ENCODE measurements around the gene NGDN. TPM values are rescaled to one million over a fixed set of nuclear protein-coding genes. Genes with fewer than 3 reads are reported as not detected.

Gene NGDN
- total RNA-seq, 3 donors from 2014 or later (not counting 1 experiment from before 2014, with no cell fraction given) = 110 to 136 (median 126) TPM

DNA sequence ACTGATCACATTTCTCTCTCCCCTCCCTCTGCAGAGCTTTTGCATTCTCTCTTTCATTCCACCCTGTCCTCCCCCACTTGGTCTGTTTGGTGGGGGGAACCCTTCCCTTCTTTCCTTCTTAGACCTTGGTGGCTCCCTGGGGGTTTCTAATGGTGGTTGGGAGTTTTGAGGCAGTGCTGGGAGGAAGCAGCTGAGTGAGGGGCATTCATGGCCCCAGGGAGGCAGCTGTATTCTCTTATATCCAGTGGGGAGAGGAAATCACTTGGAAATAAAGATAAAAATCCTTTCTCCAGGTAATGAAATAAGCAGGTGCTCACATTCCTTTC is 13.3 kb downstream of the NGDN start:
- intact Hi-C loops (cut with micrococcal nuclease) = no loop called here
- Mint-ChIP-seq H3K36me3 (no peaks in the 10 kb centered on the region), H3K27ac (no peak overlapping the region)

DNA sequence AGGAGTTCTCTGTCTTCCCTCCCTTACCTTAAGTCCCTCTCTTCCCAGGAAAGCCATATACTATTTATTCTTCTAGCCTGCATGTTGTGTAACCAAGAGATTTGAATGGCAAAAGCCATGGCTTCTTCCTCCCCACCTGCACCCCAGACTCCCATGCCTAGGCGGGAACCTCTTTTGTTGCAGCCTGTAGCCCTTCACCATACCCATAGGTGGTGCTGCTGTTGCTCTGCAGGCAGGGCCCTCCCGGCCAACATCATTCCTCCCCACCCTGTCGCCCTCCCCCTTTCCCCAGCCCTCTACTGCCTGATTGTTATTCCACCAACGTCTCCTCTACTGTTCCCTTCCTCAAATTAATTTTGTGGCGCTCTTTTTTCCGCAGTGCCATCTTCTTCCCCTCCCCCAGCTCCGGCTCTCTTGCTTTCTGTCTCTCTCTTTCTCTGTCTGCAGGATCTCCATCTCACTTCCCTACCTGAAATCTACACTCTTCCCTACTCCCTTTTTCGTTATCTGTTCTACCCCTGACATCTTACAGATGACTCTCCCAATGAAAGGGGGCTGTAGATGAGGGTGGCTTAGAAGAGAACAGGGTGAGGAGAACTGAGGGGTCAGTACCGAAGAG is 13.8 kb downstream of the NGDN start:
- peaks cover 10 to 11% of the 10 kb centered on the region in 2 donors for H3K4me1 Mint-ChIP-seq
- peak in 1 of 2 donors; percentile 17 for DNase-seq
- TF ChIP-seq, protein P1, sequence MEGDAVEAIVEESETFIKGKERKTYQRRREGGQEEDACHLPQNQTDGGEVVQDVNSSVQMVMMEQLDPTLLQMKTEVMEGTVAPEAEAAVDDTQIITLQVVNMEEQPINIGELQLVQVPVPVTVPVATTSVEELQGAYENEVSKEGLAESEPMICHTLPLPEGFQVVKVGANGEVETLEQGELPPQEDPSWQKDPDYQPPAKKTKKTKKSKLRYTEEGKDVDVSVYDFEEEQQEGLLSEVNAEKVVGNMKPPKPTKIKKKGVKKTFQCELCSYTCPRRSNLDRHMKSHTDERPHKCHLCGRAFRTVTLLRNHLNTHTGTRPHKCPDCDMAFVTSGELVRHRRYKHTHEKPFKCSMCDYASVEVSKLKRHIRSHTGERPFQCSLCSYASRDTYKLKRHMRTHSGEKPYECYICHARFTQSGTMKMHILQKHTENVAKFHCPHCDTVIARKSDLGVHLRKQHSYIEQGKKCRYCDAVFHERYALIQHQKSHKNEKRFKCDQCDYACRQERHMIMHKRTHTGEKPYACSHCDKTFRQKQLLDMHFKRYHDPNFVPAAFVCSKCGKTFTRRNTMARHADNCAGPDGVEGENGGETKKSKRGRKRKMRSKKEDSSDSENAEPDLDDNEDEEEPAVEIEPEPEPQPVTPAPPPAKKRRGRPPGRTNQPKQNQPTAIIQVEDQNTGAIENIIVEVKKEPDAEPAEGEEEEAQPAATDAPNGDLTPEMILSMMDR (IDR thresholded peaks at IDR 0.05) = no peak
- 78% methylated on average over 8 of the region's 9 CpGs for WGBS (ENCODE audit: insufficient coverage)
- no peaks in the 10 kb centered on the region for H3K27me3 ChIP-seq (ENCODE audit: control insufficient read depth, insufficient read depth, low read length)
- no peak overlapping the region for H3K27ac Mint-ChIP-seq
- ATAC-seq = no peak
- H3K27ac ChIP-seq (ENCODE audit: low read length) = no peak overlapping the region
- intact Hi-C loops (cut with micrococcal nuclease) = no loop called here
- H3K9me3 Mint-ChIP-seq = no peaks in the 10 kb centered on the region
- H3K36me3 Mint-ChIP-seq = no peaks in the 10 kb centered on the region
- H3K4me3 ChIP-seq (ENCODE audit: low read length) = no peak overlapping the region
- H3K9me3 ChIP-seq (ENCODE audit: control insufficient read depth, insufficient read depth, low read length) = no peaks in the 10 kb centered on the region
- H3K4me3 Mint-ChIP-seq = no peak overlapping the region
- no peaks in the 10 kb centered on the region for H3K27me3 Mint-ChIP-seq (ENCODE audit: low read depth in 2 of 2)
- H3K36me3 ChIP-seq (ENCODE audit: control insufficient read depth, insufficient read depth, low read length) = peaks cover 27% of the 10 kb centered on the region
- no peaks in the 10 kb centered on the region for H3K4me1 ChIP-seq (ENCODE audit: control insufficient read depth, insufficient read depth, low read length)

More for the DNA sequence above, 13.3 kb downstream of the NGDN start:
- TF ChIP-seq, protein P1 (IDR thresholded peaks at IDR 0.05) = no peak
- H3K4me1 Mint-ChIP-seq = peaks cover 10 to 15% of the 10 kb centered on the region in 2 donors
- no peak for DNase-seq
- no peaks in the 10 kb centered on the region for H3K27me3 Mint-ChIP-seq (ENCODE audit: low read depth in 2 of 2)
- Histone ChIP-seq H3K27me3 (ENCODE audit: control insufficient read depth, insufficient read depth, low read length) (no peaks in the 10 kb centered on the region), H3K9me3 (ENCODE audit: control insufficient read depth, insufficient read depth, low read length) (no peaks in the 10 kb centered on the region), H3K4me3 (ENCODE audit: low read length) (no peak overlapping the region), H3K4me1 (ENCODE audit: control insufficient read depth, insufficient read depth, low read length) (no peaks in the 10 kb centered on the region), H3K27ac (ENCODE audit: low read length) (no peak overlapping the region), H3K36me3 (ENCODE audit: control insufficient read depth, insufficient read depth, low read length) (peaks cover 31% of the 10 kb centered on the region)
- H3K4me3 Mint-ChIP-seq = no peak overlapping the region
- no peak for ATAC-seq
- H3K9me3 Mint-ChIP-seq = no peaks in the 10 kb centered on the region

DNA sequence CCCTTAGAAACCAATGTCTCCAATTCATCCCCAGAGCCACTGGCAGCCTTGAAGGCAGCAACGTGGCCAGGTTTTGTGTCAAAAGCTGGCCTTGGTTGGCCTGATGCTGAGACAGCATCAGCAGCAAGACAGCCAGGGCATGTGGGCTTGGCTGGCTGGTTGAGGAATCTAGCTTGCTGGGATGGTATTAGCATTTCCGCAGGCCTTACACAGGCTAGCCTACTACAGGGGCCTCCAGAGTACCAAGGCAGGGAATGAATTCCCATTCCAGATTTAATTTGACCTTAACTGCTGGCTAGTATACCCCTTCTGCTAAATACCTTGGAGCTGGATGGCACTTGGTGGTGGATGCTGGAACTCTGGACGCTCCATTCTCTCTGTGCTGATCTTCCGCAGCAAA is 15.8 kb downstream of the NGDN start:
- Histone ChIP-seq H3K4me1 (ENCODE audit: control insufficient read depth, insufficient read depth, low read length) (no peaks in the 10 kb centered on the region), H3K27ac (ENCODE audit: low read length) (no peak overlapping the region), H3K9me3 (ENCODE audit: control insufficient read depth, insufficient read depth, low read length) (no peaks in the 10 kb centered on the region), H3K4me3 (ENCODE audit: low read length) (no peak overlapping the region), H3K27me3 (ENCODE audit: control insufficient read depth, insufficient read depth, low read length) (no peaks in the 10 kb centered on the region), H3K36me3 (ENCODE audit: control insufficient read depth, insufficient read depth, low read length) (peaks cover 19% of the 10 kb centered on the region)
- WGBS (ENCODE audit: insufficient coverage) = 100% methylated on average over 4 of the region's 4 CpGs
- H3K27ac Mint-ChIP-seq = no peak overlapping the region
- intact Hi-C loops (cut with micrococcal nuclease) = no loop called here
- H3K9me3 Mint-ChIP-seq = no peaks in the 10 kb centered on the region
- ATAC-seq (no peak), DNase-seq (no peak)
- H3K4me3 Mint-ChIP-seq = no peak overlapping the region
- no peaks in the 10 kb centered on the region for H3K36me3 Mint-ChIP-seq
- no peaks in the 10 kb centered on the region for H3K27me3 Mint-ChIP-seq (ENCODE audit: low read depth in 2 of 2)
- TF ChIP-seq, protein P1 (IDR thresholded peaks at IDR 0.05) = no peak
- H3K4me1 Mint-ChIP-seq = peaks cover 8 to 10% of the 10 kb centered on the region in 2 donors

DNA sequence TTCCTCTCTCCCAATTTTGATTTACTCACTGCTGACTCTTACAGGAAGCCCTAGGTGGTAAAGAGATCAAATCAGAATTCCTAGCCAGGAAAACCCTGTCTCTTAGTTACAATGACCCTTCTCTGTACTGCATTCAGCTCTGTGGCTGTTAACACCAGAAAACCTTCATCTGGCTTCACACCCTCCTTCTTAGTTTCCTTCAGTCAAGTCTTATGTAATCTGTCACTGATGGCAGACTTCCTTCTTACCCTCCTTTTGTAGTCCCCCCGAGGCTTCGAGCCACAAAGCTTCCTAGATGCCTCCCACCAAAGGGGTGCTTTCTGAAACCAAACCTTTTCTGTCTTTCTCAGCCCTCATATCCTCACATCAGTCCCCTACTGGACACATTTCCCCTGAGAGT is 16.5 kb downstream of the NGDN start:
- Histone ChIP-seq H3K36me3 (ENCODE audit: control insufficient read depth, insufficient read depth, low read length) (peaks cover 18% of the 10 kb centered on the region), H3K4me1 (ENCODE audit: control insufficient read depth, insufficient read depth, low read length) (no peaks in the 10 kb centered on the region), H3K9me3 (ENCODE audit: control insufficient read depth, insufficient read depth, low read length) (no peaks in the 10 kb centered on the region), H3K4me3 (ENCODE audit: low read length) (no peak overlapping the region), H3K27ac (ENCODE audit: low read length) (no peak overlapping the region), H3K27me3 (ENCODE audit: control insufficient read depth, insufficient read depth, low read length) (no peaks in the 10 kb centered on the region)
- ATAC-seq (no peak), DNase-seq (no peak)
- TF ChIP-seq, protein P1 (IDR thresholded peaks at IDR 0.05) = no peak
- Mint-ChIP-seq H3K27me3 (ENCODE audit: low read depth in 2 of 2) (no peaks in the 10 kb centered on the region), H3K4me1 (peaks cover 8 to 10% of the 10 kb centered on the region in 2 donors), H3K36me3 (no peaks in the 10 kb centered on the region), H3K4me3 (no peak overlapping the region), H3K27ac (peak overlapping the region in 1 of 2 donors; percentile 53), H3K9me3 (no peaks in the 10 kb centered on the region)
- intact Hi-C loops (cut with micrococcal nuclease) = no loop called here
- WGBS (ENCODE audit: insufficient coverage) = 32% methylated on average over 2 of the region's 2 CpGs
